GM12875 (cell line): ENCODE measurements around the gene UBE2G2.

Source experiments
- H3K4me3 ChIP-seq: one replicate; pipeline ENCODE4 v1.5.1; 2011; ENCODE audit warnings: low read depth, low read length, control low read depth
- TF ChIP-seq, protein P1 (sequence below): IDR thresholded peaks from 2 replicates; pipeline ENCODE4 v1.5.1; 2011; ENCODE audit warnings: low read depth, mild to moderate bottlenecking, control low read depth, inconsistent platforms, low read length, moderate library complexity, borderline replicate concordance; ENCODE audit not compliant: insufficient read depth

UBE2G2 gene

DNA sequence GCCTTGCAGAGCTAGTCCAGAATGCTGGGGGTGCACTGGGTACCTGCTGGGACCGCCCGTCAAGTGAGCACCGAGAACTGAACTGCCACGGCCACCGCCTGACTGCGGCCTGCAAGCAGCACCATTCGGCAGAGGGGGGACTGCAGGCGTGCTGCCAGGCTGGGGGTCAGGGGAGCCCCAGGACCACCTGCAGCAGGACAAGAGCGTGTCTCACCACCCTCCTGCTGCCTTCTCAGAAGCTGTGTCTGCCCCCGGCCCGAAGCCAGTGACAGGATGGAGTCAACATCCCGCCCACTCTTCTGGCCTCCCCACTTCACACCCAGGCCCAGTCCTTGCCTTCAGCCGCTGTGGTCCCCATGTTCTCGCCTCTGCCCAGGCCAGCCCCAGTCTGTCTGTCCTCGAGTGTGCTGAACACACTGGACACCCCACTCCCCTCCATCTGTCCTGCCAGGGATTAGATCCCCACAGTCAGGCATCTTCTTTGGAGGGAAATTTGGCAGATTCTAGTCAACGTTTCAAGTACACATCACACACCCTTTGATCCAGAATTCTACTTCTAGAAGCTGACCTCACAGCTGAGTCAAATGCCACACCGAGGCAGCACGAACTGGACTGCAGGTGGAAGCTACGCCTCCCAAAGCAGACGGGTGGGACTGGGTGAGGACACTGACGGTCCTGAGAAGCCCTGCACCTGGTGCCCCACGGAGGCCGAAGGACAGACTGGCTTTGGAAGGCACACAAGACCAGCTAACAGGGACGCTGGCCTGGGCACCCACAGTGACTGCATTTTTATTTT is 45.8 kb upstream of the UBE2G2 start:
- TF ChIP-seq, protein P1, sequence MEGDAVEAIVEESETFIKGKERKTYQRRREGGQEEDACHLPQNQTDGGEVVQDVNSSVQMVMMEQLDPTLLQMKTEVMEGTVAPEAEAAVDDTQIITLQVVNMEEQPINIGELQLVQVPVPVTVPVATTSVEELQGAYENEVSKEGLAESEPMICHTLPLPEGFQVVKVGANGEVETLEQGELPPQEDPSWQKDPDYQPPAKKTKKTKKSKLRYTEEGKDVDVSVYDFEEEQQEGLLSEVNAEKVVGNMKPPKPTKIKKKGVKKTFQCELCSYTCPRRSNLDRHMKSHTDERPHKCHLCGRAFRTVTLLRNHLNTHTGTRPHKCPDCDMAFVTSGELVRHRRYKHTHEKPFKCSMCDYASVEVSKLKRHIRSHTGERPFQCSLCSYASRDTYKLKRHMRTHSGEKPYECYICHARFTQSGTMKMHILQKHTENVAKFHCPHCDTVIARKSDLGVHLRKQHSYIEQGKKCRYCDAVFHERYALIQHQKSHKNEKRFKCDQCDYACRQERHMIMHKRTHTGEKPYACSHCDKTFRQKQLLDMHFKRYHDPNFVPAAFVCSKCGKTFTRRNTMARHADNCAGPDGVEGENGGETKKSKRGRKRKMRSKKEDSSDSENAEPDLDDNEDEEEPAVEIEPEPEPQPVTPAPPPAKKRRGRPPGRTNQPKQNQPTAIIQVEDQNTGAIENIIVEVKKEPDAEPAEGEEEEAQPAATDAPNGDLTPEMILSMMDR, result no peak
- H3K4me3 ChIP-seq, result no peak overlapping the region

DNA sequence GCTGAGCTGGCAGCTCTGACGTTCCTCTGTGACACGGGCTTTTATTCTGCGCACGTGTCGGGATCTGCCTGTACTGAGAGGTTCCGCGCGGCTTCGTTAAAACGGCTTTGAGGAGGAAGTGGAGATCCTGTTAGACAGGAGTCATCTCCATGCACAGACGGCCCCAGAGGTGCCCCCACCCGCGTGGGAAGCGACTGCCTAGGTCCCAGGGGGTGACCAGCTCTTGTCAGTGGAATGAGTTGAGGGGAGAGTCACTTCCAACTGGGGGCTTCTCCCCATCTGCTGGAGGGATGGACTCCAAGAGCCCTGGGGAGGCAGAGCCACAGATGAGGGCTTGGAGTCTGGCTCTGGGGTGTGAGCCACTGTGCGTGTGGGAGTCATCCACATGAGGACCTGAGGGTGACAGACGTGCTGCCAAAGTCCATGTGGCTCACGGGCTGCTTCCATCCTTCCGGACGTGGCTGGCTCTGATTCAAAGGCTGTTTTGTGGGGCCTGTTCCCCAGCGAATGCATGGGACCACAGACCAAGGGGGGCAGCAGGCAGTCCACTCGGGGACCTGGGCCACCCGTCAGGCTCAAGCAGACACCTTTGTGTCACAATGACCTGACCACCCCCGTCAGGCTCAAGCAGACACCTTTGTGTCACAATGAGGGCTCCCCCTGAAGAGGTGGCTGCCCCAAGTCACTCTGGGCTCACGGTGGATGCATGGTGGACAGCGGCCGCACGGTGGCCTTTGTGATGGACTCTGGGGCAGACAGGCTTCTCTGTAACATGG is 45.1 kb upstream of the UBE2G2 start:
- H3K4me3 ChIP-seq, result no peak overlapping the region
- TF ChIP-seq, protein P1, result no peak

DNA sequence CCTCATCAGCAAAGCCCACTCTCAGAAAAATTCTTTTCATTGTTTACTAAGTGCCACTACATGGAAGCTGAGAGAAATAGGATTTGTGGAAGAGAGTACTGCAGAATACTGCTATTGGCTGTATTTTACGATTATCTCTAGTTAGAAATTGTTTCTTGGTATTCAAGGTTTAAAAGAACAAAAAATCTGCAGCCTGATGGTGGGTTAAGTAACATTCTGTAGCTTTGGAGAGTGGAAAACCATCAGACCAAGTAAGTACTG is 44.5 kb upstream of the UBE2G2 start:
- TF ChIP-seq, protein P1, result no peak
- H3K4me3 ChIP-seq, result peak overlapping the region; percentile 34

DNA sequence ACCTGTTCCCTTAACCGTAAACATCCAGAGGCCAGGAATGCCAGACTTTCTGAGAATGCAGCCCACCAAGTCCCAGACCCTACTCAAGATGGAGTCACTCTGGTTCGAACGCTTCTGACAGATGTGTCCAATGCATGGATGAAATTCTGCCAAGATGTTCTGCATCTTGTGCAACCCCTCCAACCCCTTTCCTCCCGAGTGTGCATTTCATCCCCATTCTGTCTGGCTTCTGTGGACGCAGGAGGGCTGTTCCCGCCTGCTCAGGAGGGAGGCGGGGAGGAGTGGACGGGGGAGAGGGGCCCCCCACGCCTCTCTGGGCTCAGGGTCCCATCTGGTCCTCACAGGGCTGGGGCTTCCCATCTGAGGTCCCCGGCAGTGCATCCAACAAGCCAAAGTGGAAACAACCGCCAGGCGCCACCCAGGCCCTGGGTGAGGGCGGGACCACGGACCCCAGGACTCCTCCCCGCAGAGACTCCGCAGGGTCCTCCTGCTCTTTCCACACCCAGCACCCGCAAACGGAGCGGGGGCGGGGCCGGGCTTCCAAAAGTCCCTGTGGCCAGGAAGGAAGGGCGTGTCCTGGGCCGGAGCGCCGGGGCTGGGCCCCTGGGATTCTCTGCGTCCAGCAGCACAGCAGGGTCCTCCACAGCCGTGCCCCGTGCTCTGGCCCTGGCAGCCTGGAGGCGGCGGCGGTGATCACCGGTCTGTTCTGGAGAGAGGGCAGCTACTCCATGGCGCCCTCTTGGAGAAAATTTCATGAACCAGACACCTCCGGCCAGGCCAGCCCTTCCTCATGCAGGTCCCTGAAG is 44.0 kb upstream of the UBE2G2 start:
- TF ChIP-seq, protein P1, result peak; percentile 44
- peak overlapping the region; percentile 34 for H3K4me3 ChIP-seq

DNA sequence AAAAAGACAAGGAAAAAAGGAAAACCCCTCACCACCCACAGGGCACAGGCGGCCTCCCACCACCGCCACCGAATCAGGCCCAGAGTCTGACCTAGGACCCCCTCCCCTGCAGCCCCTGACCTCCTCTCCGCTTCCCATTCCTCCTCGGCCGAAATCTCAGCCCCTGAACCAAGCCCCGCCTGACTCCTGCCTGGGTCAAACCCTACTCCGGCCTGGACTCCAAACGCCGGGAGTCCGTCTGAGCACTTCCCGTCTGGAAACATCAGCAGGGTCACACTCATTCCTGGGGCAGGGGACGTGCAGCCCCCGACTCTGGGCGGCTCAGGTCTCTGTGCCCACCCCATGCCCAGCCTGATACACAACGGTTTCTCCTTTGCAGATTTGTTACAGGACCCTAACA is 42.6 kb upstream of the UBE2G2 start:
- H3K4me3 ChIP-seq, result no peak overlapping the region
- TF ChIP-seq, protein P1, result no peak

DNA sequence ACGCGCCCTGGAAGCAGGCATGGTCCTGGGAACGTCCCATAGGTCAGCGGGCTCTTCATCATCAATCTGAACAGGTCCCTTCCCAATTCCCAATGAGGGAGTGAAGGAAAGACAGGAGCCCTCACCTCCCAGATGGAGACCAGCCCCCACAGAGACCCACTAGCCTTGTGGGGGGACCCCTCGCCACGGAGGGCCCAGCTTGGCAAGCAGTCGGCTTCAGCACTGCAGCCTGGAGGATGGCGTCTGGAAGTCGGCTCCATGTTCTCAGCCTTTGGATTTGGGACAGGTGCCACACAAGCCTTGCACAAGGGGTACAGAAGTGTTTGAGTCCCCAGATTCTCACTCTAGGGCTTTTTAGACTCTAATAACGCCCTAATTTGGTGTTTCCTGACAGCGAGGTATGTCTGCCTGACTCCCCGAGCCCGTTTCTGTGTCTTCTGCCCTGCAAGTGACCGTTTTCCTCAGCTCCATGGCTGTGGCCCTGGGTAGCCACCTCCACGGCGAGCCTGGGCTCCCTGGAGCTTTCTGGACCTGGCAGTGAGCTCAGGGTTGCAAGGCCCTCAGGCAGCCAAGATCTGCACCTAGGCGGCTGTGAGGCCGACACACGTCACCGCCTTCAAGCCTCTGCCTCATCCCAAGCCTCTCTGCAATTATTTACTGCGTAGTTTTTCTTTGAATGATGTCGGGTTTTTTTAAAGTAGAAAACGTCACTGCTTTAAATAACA is 41.3 kb upstream of the UBE2G2 start:
- TF ChIP-seq, protein P1, result no peak
- no peak overlapping the region for H3K4me3 ChIP-seq
